ENCODE data around the gene PIK3CG.
"Not testable (repeated sequence)": the region's sequence is repeated elsewhere in the genome, so short reads cannot be mapped to it uniquely, and the experiment has no call there.

Gene PIK3CG

GRCh38 chr7:106888204-106888603, 23.1 kb downstream of the PIK3CG start:
- DNase-seq = no peak

GRCh38 chr7:106890952-106891351, 25.9 kb downstream of the PIK3CG start:
- DNase-seq = no peak

- DNase-seq = no peak
Observed at GRCh38 chr7:106891548-106892410, 26.7 kb downstream of the PIK3CG start.

GRCh38 chr7:106893591-106893990, 28.5 kb downstream of the PIK3CG start:
- no peak for DNase-seq

- DNase-seq = no peak
Observed at GRCh38 chr7:106895246-106895864, 30.3 kb downstream of the PIK3CG start.

GRCh38 chr7:106896231-106896630, 31.1 kb downstream of the PIK3CG start:
- DNase-seq = no peak

DNA sequence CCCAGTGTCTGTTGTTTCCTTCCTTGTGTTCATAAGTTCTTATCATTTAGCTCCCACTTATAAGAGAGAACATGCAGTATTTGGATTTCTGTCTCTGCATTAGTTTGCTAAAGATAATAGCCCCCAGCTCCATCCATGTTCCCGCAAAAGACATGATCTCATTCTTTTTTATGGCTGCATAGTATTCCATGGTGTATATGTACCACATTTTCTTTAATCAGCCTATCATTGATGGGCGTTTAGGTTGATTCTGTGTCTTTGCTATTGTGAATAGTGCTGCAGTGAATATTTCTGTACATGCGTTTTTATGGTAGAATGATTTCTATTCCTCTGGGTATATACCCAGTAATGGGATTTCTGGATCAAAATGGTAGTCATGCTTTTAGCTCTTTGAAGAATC, 32.5 kb downstream of the PIK3CG start:
- DNase-seq = not testable (repeated sequence)

GRCh38 chr7:106898967-106899366, 33.9 kb downstream of the PIK3CG start:
- not testable (repeated sequence) for DNase-seq

DNA sequence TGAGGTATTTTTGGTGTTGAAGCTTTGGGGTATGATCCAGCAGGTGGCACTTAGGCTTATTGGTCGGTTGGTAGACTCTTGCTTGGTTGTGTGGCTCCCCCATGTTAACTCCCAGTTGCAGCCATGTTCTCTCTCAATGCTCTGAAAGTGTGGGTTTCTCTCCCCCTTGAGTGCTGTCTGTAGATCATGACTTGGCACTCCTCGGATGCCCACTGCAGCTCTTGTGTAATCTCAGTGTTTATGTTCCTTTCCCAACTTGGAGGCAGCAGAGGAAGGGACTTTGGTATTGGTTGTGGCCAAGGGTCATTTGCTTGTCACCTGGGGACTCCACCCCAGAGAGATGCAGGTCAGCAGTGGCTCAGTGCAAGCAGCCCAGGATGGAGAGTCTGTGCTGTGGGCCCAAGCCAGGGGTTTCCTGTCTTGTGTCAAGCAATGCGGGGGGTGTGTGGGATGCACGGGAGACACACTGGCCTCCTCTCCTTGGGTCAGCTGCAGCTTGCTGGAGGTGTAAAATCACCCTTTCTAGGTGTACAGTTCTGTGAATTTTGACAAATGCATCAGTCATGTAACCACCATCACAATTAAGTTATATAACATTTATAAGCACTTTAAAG, 36.9 kb downstream of the PIK3CG start:
- no peak for DNase-seq

DNA sequence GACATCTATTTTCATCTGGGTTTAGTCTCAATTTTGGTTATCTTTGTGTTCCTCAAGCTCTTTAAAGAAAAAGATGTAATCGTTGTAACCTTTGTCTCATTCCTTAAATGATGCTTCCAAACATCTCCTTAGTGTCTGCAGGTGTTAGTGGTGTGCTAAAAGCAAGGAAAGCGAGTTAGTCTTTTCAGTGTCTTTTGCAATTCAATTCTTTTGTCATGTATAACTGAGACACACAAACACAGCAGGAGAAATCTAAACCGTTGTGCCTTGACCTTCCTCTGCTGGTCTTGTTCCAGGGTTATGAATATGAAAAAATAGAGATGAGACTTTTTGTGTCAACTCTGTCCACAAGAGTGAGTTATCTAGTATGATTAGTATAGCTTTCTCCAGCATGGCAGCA, 40.7 kb downstream of the PIK3CG start:
- DNase-seq = no peak

GRCh38 chr7:106911959-106912358, 46.9 kb downstream of the PIK3CG start:
- DNase-seq = no peak

GRCh38 chr7:106914018-106914607, 49.0 kb downstream of the PIK3CG start:
- no peak for DNase-seq

DNA sequence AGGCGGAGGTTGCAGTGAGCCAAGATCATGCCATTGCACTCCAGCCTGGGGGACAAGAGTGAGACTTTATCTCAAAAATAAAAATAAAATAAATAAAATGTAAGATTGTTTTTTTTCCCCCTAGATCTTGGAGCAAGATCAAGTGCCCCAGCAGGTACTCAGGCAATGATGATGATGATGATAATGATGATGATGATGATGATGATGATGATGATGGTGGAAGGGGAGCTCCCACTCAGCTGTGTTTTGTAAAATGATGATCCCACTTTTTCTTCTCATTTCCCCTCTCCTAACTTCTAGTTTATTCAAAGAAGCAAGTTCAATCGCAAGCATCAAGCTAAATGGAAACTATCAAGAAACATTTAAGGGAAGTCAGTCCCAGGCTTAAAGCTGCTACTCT, 50.3 kb downstream of the PIK3CG start:
- no peak for DNase-seq

- DNase-seq = no peak
Observed at GRCh38 chr7:106915873-106916272, 50.8 kb downstream of the PIK3CG start.

DNA sequence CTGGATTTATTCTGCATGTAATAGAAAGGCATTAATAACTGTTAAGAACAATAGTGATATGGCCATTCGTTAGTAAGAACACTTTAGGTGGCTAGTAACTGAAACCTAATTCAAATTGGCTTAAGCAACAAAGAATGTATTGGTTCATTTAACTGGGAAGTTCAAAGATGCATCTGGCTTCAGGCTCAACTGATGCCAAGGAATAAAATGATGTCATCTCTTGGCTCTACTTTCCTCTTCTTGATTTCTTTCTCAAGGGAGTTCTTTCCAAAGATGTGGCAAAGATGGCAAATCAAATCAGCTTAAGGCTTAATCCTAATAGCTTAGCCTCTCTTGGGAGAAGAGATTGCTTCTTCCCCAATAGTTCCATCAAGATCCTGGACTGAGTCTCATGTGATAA, 51.6 kb downstream of the PIK3CG start:
- no peak for DNase-seq

- DNase-seq = no peak
Observed at GRCh38 chr7:106918991-106919390, 53.9 kb downstream of the PIK3CG start.

DNA sequence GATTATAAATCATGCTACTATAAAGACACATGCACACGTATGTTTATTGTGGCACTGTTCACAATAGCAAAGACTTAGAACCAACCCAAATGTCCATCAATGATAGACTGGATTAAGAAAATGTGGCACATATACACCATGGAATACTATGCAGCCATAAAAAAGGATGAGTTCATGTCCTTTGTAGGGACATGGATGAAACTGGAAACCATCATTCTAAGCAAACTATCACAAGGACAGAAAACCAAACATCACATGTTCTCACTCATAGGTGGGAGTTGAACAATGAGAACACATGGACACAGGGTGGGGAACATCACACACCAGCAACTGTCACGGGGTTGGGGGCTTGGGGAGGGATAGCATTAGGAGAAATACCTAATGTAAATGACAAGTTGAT, 59.4 kb downstream of the PIK3CG start:
- not testable (repeated sequence) for DNase-seq

GRCh38 chr7:106926892-106927291, 61.8 kb downstream of the PIK3CG start:
- no peak for DNase-seq

GRCh38 chr7:106927536-106927935, 62.5 kb downstream of the PIK3CG start:
- no peak for DNase-seq

DNA sequence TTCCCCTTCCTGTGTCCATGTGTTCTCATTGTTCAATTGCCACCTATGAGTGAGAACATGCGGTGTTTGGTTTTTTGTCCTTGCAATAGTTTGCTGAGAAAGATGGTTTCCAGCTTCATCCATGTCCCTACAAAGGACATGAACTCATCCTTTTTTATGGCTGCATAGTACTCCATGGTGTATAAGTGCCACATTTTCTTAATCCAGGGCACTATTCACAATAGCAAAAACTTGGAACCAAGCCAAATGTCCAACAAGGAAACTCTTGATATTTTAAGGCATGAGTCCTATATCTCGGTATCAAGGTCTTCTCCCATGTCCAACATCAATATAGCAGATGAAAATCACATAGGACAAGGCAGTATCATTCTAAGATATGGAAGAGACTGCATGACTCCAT, 64.5 kb downstream of the PIK3CG start:
- not testable (repeated sequence) for DNase-seq

- no peak for DNase-seq
Observed at GRCh38 chr7:106936236-106936635, 71.2 kb downstream of the PIK3CG start.

DNA sequence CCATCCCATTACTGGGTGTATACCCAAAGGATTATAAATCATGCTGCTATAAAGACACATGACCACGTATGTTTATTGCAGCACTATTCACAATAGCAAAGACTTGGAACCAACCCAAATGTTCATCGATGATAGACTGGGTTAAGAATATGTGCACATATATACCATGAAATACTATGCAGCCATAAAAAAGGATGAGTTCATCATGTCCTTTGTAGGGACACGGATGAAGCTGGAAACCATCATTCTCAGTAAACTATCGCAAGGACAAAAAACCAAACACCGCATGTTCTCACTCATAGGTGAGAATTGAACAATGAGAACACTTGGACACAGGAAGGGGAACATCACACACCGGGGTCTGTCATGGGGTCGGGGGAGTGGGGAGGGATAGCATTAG, 73.0 kb downstream of the PIK3CG start:
- not testable (repeated sequence) for DNase-seq

DNA sequence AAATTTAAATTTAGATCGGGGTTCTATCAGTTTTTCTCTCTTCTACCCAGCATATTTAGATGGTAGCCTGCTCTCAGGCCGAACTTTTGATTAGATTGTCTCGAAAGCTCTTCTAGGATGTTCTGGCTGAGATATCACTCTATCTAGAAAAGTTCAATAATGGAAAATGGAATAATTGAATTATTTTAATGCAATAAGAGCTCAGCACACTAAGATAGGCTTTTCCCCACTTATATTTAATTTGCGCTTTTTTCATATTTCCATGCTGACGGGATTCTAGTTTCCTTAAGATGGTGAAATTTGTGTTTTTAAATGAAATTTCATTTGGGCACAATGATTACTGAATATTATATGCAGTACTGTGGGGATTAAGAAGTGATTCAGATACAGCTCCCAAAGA, 73.7 kb downstream of the PIK3CG start:
- no peak for DNase-seq
